Stimulated activated CD8-positive, alpha-beta memory T cell treated with anti-CD3 and anti-CD28 coated beads, Interleukin-4, amount 100 ng/mL, for 48 hours (primary cell): Measurements from ENCODE around the gene FBXL16.

Experiments used
- DNase-seq: peaks from one replicate; pipeline ENCODE4 v3.0.0-alpha.2; 2020

Gene FBXL16

DNA sequence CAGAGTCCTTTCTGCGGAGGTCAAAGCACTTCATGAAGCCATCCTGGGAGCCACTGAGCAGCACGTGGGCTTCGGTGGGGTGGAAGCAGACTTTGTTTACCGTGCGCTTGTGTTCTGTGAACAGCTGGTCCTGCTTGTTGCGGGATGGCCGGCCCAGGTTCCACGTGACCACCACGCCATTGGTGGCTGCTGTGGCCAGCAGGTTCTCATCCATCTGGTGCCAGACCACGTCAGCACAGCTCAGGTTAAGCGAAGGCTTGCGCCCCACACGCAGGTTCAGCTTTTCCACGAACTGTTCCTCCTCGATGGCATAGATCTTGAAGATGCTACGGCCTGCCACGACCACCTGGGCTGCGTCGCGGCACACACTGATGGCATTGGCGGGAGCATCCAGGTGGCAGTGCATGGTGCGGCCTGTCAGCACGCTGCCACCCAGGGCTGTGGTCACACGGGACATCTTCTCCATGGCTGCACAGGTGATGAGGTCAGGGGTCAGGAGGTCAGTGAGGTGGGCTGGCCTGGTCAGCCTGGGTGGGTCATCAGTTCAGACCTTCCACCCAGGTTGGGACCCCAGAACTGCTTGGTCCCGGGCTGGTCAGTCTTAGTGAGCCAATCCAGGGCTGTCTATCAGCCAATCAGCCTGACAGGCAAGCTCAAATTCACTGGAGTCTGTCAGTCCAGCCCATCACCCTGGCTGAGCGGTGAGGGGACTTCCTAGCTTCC, 16.3 kb downstream of the FBXL16 start:
- no peak for DNase-seq

DNA sequence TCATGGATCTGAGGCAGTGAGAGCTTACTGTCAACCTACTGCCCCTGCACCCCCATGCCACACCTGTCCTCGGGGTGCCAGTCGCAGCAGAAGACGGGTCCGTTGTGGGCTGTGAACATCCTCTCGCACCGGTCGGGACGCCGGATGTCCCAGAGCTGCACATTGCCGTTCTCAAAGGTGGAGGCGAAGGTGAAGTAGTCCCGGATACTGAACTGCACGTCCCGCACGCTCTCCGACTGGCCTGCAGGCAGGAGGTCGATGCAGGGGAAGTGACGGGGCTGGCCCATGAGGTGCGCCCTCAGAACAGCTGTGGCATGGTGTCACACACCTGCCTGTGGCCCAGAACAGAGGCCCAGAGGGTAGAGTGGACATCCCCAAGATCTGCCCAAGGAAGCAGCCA, 18.1 kb downstream of the FBXL16 start:
- DNase-seq, result no peak

DNA sequence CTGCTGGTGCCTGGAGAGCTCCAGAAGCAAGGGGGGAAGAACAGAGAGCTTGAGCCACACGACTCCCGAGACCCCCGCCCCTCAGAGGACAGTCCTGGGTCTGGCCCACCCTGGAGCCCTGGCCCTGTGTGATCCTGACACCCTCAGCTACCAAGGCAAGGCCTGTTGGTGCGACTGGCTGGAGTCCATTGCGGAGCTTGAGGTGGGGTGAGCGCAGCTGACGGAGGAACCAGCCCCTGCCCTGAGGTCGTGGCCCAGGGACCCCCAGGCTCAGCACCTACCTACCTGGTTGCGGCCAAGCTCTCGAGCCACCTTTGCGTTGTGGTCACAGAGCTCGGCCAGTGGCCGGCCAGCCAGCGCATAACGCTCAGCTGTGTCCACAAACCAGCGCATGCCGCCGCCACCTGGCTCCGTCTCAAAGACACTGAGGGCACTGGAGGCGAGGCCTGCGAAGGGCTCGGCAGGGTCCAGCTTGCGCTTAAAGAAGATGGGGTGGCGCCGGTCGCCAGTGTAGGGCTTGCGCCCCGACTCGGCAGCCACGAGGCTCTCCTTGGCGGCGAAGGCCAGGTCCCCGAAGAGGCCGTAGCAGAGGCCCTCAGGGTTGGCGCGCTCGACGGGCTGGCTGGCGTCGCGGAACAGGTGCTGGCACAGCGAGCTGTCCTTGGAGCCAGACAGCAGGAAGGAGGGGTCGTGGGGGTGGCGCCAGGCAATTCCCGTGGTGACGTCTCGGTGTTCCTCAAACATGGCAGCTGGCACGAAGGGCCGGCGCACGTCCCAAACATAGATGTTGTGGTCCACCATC, 18.9 kb downstream of the FBXL16 start:
- DNase-seq, result no peak

DNA sequence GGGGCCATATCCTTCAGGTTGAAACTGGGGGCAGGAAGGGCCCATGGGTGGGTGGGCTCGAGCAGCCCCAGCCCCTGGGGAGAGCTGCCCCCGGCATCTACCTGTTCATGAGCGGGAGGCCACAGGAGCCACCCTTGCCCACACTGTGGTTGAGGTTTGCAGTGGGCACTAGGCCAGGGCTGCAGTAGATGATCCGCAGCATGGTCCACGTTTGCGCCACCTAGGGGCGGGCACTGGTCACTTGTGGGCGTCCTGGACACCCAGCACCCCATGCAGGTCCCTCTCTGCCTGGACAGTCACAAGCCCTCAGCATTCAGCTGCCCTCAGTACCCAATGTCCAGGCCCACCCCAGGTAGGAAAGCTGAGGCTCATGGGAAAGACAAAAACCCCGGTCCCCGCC, 19.6 kb downstream of the FBXL16 start:
- no peak for DNase-seq

DNA sequence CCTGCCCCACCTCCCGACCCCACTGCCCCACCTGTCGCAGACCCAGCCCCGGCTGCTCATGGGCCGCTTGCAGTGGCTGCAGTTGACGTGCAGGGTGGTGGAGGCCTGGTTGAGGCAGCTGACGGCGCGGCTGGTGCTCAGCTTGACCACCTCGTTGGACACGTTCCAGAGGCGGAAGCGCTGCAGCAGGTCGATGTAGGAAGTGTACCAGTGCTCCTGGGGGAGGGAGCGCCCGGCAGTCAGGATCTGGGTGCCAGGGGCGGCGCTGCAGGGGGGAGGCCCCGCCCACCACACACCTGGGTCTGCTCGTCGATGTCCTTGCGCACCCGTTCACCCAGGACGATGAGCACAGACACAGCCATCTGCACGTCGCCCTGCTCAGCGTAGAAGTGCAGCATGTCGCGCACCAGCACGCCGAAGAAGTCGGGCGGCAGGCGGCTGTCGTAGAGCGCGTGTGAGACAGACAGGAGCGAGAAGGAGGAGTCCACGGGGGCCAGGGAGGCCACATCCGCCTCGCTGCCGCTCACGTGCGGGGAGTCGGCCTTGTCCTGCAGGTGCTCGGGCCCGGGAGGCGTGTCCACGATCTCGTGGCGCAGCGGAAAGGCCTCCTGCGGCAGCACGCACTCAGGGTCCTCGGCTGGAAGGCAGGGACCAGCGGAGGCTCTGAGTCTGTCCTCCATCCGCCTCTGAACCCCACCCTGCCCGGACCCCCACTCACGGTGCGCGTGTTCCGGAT, 20.5 kb downstream of the FBXL16 start:
- no peak for DNase-seq

DNA sequence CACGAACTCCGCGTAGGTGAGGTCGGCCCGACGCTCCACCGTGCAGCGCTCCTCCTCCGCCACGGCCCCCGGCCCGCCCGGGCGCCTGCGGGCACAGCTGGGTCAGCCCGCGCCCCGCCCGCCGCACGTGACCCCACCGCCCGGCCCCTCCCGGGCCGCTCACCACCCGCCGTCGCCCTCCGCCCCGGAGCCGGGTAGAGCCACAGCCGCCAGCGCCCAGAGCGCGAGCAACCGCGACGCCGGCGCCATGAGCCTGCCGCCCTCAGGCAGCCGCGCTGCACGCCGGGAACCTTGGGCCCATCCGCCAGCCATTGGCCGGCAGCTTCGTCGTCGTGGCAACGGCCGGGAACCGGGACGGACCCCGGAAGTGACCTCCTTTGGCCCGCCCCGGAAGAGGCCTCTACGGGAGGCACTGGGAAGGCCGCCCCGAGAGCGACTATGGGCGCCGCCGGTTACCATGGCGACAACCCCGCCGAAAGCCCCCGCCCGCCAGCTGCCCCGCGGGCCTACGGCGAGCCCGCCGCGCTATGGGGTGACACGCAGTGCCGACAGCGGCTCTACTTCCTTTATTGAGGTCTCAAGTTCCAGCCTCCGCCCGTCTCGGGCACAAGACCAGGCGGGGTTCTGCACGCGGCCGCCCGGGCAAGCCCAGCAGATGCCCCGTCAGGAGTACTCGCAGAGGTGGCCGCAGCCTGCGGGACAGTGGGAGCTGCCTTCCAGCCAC, 21.4 kb downstream of the FBXL16 start, which contains the start of gene JMJD8:
Gene JMJD8, minus strand, starts transcription at position 264 of the 724 bp plus-strand sequence. Its CDS starts 15 bp downstream, at position 249.
- DNase-seq, result peak; percentile 98

DNA sequence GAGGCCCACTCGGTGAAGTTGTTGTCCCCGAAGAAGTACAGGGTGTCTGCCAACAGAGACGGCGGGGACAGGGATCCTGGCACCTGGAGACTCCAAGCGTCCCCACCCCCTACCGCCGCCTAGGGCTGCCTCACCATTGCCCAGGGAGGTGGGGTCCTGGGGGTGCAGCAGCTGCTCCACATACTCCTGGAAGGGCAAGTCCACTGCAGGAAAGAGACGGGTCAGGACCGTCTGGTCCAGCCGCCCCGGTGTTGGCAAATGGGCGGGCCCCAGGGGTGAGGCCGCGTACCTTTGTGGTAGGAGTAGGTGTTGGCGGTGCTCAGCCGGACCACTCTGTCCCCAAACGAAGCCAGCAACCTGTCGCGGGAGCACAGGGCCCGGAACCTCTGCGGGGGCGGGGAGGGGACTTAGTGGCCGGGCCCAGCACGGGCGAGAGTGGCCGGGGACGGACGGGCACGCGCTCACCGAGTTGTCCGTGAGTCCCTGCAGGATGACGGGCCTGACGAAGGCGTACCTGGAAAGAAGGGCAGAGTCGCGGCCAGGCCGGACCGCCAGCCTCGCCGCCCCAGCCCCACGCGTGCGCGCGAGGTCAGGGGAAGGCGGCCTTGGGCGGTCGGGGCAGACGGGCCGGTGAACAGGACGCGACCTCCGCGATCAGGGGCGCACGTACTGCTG, 22.1 kb downstream of the FBXL16 start:
- peak; percentile 45 for DNase-seq

DNA sequence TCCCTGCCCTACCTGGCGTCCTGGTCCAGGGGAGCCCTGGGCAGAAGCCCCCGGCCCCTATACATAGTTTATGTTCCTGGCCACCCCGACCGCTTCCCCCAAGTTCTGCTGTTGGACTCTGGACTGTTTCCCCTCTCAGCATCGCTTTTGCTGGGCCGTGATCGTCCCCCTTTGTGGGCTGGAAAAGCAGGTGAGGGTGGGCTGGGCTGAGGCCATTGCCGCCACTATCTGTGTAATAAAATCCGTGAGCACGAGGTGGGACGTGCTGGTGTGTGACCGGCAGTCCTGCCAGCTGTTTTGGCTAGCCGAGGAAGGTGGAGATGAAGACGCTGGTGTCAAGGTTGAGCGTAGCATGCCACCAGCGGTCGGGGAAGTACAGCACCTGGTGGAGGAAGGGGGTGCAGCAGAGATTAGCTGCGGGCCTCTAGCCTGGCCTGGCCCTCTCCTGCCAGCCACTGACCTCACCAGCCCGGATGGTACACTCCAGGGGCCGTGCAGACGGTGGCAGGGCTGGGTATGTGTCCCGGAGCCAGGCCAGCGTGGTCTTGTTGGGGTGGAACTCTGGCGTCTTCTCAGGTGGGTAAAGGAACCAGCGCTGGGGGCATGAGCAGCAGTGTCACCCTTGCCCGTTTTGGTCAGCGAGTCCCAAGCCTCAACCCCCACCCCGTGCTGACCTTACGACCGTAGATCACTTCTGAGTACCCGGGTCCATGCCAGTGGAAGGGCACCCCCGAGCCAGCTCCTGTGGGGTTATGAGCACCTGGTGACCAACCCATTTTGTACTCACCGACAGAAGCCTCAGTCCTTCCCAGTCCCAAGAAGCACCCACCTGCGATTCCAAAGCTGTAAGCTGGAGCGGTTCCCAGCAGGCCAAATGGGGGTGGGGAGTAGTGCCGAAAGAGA, 22.9 kb downstream of the FBXL16 start:
- DNase-seq, result no peak

DNA sequence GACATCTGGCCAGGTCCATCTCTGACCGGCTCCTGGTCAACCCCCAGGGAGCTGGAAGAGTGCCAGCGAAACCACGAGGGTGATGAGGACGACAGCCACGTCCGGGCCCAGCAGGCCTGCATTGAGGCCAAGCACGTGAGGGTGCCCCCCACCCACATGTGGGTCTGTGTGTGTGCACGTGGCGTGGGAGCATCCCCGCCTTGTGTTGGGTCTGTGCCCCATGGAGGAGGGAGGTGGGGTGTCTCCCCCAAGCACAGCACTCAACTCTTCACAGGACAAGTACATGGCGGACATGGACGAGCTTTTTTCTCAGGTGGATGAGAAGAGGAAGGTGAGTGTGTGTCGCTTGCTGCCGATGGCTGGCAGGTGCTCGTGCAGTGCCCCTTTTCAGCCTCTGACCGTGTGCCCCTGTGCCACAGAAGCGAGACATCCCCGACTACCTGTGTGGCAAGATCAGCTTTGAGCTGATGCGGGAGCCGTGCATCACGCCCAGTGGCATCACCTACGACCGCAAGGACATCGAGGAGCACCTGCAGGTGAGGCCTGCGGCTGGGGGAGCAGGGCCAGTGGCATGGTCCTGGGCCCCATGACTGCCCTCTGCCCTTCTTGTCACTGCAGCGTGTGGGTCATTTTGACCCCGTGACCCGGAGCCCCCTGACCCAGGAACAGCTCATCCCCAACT, 23.7 kb downstream of the FBXL16 start:
- DNase-seq, result no peak

DNA sequence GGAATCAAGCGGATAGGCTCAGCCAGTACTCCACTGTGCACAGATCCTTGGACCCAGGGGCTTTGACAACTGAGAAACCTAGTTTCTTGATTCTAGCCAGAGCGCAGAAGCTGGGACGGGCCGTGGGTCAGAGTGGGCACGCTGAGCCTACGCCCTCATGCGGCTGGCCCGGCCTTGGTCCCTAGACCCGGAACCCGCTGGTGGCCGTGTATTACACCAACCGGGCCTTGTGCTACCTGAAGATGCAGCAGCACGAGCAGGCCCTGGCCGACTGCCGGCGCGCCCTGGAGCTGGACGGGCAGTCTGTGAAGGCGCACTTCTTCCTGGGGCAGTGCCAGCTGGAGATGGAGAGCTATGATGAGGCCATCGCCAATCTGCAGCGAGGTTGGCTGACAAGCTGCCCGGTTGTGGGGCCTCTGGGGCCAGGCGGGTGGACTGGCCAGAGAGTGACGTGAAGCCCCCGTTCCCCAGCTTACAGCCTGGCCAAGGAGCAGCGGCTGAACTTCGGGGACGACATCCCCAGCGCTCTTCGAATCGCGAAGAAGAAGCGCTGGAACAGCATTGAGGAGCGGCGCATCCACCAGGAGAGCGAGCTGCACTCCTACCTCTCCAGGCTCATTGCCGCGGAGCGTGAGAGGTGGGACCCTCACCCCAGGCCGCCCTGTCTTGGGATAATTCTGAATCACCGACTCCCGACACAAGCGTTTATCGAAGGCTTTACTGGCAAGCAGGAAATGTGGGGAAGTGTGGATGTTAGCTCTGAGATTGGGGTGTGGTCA, 24.4 kb downstream of the FBXL16 start:
- peak; percentile 47 for DNase-seq

DNA sequence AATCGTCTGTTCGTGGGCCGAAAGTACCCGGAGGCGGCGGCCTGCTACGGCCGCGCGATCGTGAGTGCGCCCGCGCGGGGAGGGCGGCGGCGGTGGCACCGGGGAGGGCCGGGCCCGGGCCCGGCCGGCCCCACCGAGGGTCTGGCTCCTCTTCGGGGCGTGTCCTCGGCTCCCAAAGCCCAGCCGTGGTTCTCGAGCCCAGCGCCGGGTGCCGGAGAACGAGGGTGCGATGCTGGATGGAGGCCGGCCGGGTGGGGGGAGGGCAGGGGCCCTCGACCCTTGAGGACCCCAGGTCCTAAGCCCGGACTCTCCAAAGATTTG, 25.0 kb downstream of the FBXL16 start:
- DNase-seq, result no peak

DNA sequence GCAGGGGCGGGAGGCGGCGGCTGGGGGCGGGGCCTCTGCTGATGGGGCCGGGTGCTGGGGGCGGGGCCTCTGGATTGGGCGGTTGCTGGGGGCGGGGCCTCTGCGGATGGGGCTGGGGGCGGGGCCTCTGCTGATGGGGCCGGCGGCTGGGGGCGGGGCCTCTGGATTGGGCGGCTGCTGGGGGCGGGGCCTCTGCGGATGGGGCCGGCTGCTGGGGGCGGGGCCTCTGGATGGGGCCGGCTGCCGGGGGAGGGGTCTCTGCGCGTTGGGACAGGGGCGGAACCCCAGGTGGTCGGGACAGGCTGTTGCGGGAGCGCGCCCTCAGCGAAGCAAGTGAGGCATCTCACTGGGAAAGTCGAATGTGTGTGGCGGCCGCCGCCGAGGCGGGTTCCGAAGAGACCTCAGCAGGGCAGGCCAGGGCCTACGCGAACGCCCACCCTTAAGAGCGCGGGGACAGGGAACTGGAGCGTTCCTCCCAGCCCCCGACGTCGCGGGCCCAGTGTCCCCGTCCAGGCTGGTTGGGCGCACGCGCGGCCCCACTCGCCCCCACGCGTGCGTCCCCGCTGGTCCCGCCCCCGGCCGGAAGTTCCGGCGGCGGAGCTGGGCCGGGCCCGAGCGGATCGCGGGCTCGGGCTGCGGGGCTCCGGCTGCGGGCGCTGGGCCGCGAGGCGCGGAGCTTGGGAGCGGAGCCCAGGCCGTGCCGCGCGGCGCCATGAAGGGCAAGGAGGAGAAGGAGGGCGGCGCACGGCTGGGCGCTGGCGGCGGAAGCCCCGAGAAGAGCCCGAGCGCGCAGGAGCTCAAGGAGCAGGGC, 25.6 kb downstream of the FBXL16 start, which contains the start of gene STUB1:
Gene STUB1, plus strand, starts transcription at position 597 of the 811 bp plus-strand sequence. Its CDS starts 116 bp downstream, at position 713.
- peak; percentile 94 for DNase-seq

DNA sequence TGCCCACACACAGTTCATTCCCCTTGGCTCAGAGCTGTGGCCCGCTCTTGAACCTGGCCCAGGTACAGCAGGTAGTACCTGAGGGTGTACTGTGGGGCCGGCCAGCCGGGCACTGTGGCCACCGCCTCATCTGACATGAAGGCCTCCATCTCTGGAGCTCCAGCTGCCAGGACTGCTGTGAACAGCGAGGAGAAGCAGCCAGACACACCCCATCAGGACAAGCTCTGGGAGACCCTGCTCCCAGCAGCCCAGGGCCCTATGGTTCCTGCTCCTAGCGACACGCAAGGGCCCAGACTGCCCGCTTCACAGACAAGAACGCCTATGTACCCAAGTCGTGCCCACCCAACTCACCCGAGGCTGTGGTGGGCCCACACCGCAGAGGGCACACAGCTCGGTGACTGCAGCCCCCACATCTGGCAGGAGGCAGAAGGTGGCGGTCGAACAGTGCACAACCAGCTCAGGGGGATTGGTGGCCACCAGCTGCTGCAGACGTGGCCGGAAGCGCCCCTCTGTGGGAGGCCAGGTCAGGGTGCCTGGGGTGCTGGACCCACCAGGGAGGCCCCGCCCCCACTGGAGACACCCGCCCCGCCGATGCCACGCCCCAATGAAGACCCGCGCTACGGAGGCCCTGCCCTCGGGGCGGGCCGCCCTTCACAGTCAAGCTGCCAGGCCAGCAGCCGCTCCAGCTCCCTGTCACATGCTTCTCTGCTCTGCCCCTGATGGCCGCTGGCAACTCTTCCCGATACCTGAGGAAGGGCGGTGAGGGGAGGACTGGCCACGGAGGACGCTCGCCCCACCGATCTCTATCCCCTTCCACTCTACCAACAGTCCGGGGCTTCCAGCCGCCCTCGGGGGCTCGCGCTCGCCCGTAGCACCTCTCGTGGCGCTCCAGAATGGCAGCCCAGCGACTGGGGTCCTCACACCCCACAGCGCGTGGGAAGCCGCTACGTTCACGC, 26.5 kb downstream of the FBXL16 start:
- peak; percentile 78 for DNase-seq

DNA sequence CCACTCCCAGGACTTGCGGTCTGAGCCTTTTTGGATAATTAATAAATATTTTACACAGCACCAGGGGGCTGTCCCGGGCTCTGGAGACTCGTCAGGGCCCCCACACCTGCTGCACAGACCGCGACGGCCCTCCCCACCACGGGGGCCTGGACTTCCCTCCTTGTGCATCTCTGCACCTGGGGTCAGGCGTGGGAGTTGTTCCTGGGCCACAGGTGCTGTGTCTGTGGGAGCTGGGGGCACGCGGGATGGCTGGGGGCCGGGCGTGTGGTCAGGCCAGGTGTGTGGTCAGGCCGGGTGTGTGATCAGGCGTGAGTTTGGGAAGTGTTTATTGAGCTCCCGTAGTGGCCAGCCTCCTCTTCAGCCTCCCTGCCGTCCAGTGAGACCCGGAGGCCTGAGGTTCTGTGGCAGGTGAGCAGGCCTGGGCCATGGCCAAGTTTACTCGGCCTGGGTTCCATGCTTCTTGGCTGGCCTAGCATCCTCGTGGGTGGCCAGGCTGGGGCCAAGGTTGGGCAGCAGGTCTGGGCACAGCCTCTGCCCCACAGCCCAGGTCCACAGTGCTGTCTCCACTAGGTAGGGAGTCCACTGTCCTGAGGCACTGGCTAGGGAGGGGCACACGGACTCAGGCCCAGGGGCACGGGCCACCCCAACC, 27.3 kb downstream of the FBXL16 start:
- DNase-seq, result no peak

DNA sequence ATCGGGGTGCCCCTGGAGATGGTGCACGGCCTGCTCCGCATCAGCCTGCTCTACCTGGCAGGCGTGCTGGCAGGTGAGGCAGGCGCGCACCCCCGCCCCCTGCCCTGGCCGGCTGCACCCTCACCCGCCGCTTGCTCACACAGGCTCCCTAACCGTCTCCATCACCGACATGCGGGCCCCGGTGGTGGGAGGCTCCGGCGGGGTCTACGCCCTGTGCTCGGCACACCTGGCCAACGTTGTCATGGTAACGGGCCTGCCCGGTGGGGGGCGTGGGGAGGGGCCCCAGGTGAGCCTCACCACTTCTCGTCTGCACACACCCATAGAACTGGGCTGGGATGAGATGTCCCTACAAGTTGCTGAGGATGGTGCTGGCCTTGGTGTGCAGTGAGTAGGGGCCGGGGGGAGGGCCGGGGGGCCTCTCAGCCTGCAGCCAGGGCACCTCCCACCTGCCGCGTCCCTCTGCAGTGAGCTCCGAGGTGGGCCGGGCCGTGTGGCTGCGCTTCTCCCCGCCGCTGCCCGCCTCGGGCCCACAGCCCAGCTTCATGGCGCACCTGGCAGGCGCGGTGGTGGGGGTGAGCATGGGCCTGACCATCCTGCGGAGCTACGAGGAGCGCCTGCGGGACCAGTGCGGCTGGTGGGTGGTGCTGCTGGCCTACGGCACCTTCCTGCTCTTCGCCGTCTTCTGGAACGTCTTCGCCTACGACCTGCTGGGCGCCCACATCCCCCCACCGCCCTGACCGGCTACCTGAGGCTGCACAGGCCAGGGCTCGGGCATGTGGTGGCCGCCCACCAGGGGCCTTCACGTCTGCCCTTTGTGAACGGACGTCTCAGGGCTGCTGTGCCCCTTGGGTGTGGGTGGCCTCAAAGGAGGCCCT, 28.0 kb downstream of the FBXL16 start:
- no peak for DNase-seq

DNA sequence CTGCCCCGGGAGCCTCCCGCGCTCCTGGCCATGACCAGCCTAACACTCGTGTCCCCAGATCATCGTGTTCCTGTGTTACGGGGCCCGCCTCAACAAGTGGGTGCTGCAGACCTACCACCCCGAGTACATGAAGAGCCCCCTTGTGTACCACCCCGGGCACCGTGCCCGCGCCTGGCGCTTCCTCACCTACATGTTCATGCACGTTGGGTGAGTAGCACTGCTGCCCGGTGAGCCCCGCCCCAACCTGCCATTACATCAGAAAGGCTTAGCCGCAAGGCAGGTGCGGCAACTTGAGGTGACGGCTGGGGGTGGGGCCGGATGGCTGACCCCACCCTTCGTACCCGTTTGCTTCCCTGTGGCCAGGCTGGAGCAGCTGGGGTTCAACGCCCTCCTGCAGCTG, 28.7 kb downstream of the FBXL16 start:
- no peak for DNase-seq
